ENCODE results near the gene SLC37A4. TPM values are rescaled to one million over a fixed set of nuclear protein-coding genes. Genes with fewer than 3 reads are reported as not detected.

SLC37A4 gene
- total RNA-seq, 1 experiment from 2014 or later = 54.5 TPM

DNA sequence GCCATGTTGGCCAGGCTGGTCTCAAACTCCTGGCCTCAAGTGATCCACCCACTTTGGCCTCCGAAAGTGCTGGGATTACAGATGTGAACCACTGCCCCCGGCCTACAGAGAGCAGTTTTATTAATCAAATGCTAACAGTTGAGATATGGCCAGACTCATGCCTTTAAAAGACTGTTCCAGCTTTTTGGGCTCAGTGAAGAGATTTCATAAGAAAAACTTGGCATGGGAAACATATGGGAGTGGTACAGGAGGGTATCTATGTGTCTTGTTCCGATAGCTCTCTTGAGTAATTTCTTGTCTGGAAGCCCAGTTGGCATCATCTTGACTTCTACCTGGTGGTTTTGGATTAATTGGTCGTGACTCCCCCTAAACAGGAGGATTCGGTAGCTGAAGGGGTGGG, 8.2 kb upstream of the SLC37A4 start:
- no peaks in the 10 kb centered on the region for H3K9me3 Mint-ChIP-seq
- TF ChIP-seq ZBTB21 (CRISPR knock-in tag; IDR thresholded peaks at IDR 0.05; ENCODE audit: borderline replicate concordance) = no peak
- no peak for TF ChIP-seq CREM (CRISPR knock-in tag; IDR thresholded peaks at IDR 0.05)
- no peak for TF ChIP-seq SMAD4 (CRISPR knock-in tag; IDR thresholded peaks at IDR 0.05)
- TF ChIP-seq FOXP4 (CRISPR knock-in tag; IDR thresholded peaks at IDR 0.05) = no peak
- TF ChIP-seq PREB (CRISPR knock-in tag; IDR thresholded peaks at IDR 0.05; ENCODE audit: borderline replicate concordance) = no peak
- TF ChIP-seq TEAD4 (CRISPR knock-in tag; IDR thresholded peaks at IDR 0.05) = no peak
- TF ChIP-seq, protein P1, sequence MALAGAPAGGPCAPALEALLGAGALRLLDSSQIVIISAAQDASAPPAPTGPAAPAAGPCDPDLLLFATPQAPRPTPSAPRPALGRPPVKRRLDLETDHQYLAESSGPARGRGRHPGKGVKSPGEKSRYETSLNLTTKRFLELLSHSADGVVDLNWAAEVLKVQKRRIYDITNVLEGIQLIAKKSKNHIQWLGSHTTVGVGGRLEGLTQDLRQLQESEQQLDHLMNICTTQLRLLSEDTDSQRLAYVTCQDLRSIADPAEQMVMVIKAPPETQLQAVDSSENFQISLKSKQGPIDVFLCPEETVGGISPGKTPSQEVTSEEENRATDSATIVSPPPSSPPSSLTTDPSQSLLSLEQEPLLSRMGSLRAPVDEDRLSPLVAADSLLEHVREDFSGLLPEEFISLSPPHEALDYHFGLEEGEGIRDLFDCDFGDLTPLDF (CRISPR knock-in tag; IDR thresholded peaks at IDR 0.05) = no peak
- TF ChIP-seq PRRX2 (CRISPR knock-in tag; IDR thresholded peaks at IDR 0.05) = no peak
- no peak for TF ChIP-seq GABPB1 (CRISPR knock-in tag; IDR thresholded peaks at IDR 0.05)
- no peak for TF ChIP-seq ELF4 (CRISPR knock-in tag; IDR thresholded peaks at IDR 0.05; ENCODE audit: low read depth)
- TF ChIP-seq ATF2 (CRISPR knock-in tag; IDR thresholded peaks at IDR 0.05; ENCODE audit: borderline replicate concordance, low read depth) = no peak
- no peak for TF ChIP-seq ZNF121 (CRISPR knock-in tag; IDR thresholded peaks at IDR 0.05)
- TF ChIP-seq ATF1 (CRISPR knock-in tag; IDR thresholded peaks at IDR 0.05) = no peak
- TF ChIP-seq ZNF532 (CRISPR knock-in tag; IDR thresholded peaks at IDR 0.05; ENCODE audit: borderline replicate concordance) = no peak
- no peak for TF ChIP-seq ZBTB43 (CRISPR knock-in tag; IDR thresholded peaks at IDR 0.05)
- no peak for TF ChIP-seq SMAD3 (CRISPR knock-in tag; IDR thresholded peaks at IDR 0.05; ENCODE audit: borderline replicate concordance)
- TF ChIP-seq AR (CRISPR knock-in tag; IDR thresholded peaks at IDR 0.05) = no peak
- no peaks in the 10 kb centered on the region for H3K36me3 Mint-ChIP-seq
- H3K4me3 Mint-ChIP-seq = no peak overlapping the region
- no peaks in the 10 kb centered on the region for H3K27me3 Mint-ChIP-seq (ENCODE audit: low read depth)
- no peak for DNase-seq (ENCODE audit: low spot score)
- no peak overlapping the region for H3K27ac Mint-ChIP-seq
- POLR2A ChIA-PET = no interaction called here
- CTCF ChIA-PET = no interaction called here
- no peak for ATAC-seq
- peaks cover 14% of the 10 kb centered on the region for H3K4me1 Mint-ChIP-seq
